Measurements from ENCODE around the gene LILRA2.
"Not testable (repeated sequence)": the region's sequence is repeated elsewhere in the genome, so short reads cannot be mapped to it uniquely, and the experiment has no call there.

Gene LILRA2

GRCh38 chr19:54593931-54594626, 20.5 kb downstream of the LILRA2 start:
- not testable (repeated sequence) for H3K27me3 ChIP-seq (ENCODE audit: control insufficient read depth in 1 of 2, insufficient read depth in 2 of 2, low read length in 2 of 2); H3K9me3 ChIP-seq (ENCODE audit: low read length); H3K9ac ChIP-seq (ENCODE audit: low read length); H3K4me3 ChIP-seq (ENCODE audit: low read depth in 1 of 2, low read length in 2 of 2); H3K4me1 ChIP-seq (ENCODE audit: insufficient read depth, low read length); H3K36me3 ChIP-seq (ENCODE audit: insufficient read depth, low read length); H3K27ac ChIP-seq (ENCODE audit: low read depth, low read length)

GRCh38 chr19:54594737-54595136, 21.1 kb downstream of the LILRA2 start:
- Histone ChIP-seq H3K36me3 (ENCODE audit: insufficient read depth, low read length) (no peaks in the 10 kb centered on the region), H3K4me1 (ENCODE audit: insufficient read depth, low read length) (no peaks in the 10 kb centered on the region), H3K9ac (ENCODE audit: low read length) (no peak overlapping the region), H3K27me3 (ENCODE audit: control insufficient read depth in 1 of 2, insufficient read depth in 2 of 2, low read length in 2 of 2) (no peaks in the 10 kb centered on the region), H3K27ac (ENCODE audit: low read depth, low read length) (no peak overlapping the region), H3K4me3 (ENCODE audit: low read depth in 1 of 2, low read length in 2 of 2) (no peak overlapping the region), H3K9me3 (ENCODE audit: low read length) (no peaks in the 10 kb centered on the region)

DNA sequence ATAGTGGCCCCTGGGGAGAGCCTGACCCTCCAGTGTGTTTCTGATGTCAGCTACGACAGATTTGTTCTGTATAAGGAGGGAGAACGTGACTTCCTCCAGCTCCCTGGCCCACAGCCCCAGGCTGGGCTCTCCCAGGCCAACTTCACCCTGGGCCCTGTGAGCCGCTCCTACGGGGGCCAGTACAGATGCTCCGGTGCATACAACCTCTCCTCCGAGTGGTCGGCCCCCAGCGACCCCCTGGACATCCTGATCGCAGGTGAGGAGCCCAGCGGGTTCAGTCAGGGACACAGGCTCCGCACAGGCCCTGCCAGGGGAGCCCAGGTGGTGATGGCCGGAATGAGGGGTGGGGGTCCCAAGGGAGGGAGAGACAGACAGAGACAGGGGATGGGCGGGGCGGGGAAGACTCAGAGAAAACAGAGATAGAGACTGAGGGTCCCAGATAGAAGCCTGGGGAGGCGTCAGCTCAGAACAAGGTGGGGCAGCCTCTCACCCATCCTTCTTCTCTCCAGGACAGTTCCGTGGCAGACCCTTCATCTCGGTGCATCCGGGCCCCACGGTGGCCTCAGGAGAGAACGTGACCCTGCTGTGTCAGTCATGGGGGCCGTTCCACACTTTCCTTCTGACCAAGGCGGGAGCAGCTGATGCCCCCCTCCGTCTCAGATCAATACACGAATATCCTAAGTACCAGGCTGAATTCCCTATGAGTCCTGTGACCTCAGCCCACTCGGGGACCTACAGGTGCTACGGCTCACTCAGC, 22.3 kb downstream of the LILRA2 start:
- not testable (repeated sequence) for H3K4me3 ChIP-seq (ENCODE audit: low read depth in 1 of 2, low read length in 2 of 2); H3K36me3 ChIP-seq (ENCODE audit: insufficient read depth, low read length); H3K9ac ChIP-seq (ENCODE audit: low read length); H3K9me3 ChIP-seq (ENCODE audit: low read length); H3K27me3 ChIP-seq (ENCODE audit: control insufficient read depth in 1 of 2, insufficient read depth in 2 of 2, low read length in 2 of 2); H3K4me1 ChIP-seq (ENCODE audit: insufficient read depth, low read length); H3K27ac ChIP-seq (ENCODE audit: low read depth, low read length)

GRCh38 chr19:54600212-54600611, 26.6 kb downstream of the LILRA2 start:
- Histone ChIP-seq H3K27ac (ENCODE audit: low read depth, low read length) (no peak overlapping the region), H3K9ac (ENCODE audit: low read length) (no peak overlapping the region), H3K36me3 (ENCODE audit: insufficient read depth, low read length) (no peaks in the 10 kb centered on the region), H3K27me3 (ENCODE audit: control insufficient read depth in 1 of 2, insufficient read depth in 2 of 2, low read length in 2 of 2) (no peaks in the 10 kb centered on the region), H3K9me3 (ENCODE audit: low read length) (peaks cover 3% of the 10 kb centered on the region), H3K4me1 (ENCODE audit: insufficient read depth, low read length) (no peaks in the 10 kb centered on the region), H3K4me3 (ENCODE audit: low read depth in 1 of 2, low read length in 2 of 2) (no peak overlapping the region)

GRCh38 chr19:54606230-54606629, 32.6 kb downstream of the LILRA2 start:
- peaks cover 3% of the 10 kb centered on the region for H3K9me3 ChIP-seq (ENCODE audit: low read length)
- H3K36me3 ChIP-seq (ENCODE audit: insufficient read depth, low read length) = no peaks in the 10 kb centered on the region
- no peaks in the 10 kb centered on the region for H3K27me3 ChIP-seq (ENCODE audit: control insufficient read depth in 1 of 2, insufficient read depth in 2 of 2, low read length in 2 of 2)
- no peak overlapping the region for H3K9ac ChIP-seq (ENCODE audit: low read length)
- no peak overlapping the region for H3K27ac ChIP-seq (ENCODE audit: low read depth, low read length)
- no peaks in the 10 kb centered on the region for H3K4me1 ChIP-seq (ENCODE audit: insufficient read depth, low read length)
- no peak overlapping the region for H3K4me3 ChIP-seq (ENCODE audit: low read depth in 1 of 2, low read length in 2 of 2)

DNA sequence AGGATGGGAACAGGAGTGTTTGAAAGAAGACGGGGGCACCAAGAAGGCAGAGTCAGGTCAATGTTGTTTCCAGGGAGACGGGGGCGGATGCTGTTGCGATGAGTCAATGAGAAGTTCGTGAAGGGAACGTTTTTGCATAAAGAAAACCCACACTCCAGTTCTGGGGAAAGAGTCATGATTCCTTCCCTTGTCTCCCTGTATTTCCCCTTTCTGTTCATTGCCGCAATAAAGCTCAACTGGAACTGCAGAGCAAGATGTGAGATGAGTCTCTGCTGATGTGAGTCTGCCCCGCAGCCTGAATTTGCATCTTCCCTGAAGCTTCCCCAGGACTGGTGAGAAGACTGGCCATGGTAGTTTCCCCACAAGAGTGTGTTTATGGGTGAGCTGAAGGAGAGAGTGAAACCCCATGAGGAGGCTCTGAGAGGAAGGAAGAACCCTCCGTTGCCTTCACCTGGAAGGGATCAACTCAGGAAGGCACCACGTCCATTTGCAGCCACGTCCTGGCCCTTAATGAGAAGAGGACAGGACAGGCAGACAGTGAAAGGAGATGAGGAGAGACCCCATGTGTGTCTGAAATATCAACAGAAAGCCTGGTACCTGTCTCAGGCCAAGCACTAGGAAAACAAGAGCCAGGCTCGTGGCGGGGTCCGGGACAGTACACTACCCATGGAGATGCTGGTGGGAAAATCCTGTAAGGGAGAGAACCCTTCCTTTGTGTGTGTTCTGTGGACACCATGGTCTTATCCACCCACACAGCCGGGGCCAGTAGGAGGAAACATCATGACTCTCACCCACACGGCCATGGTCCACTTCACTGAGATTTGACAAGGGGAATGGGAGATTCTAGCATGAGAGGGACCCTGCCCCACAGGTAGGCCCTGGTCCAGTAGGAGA, 33.5 kb downstream of the LILRA2 start:
- Histone ChIP-seq H3K27ac (ENCODE audit: low read depth, low read length) (no peak overlapping the region), H3K9ac (ENCODE audit: low read length) (no peak overlapping the region), H3K4me3 (ENCODE audit: low read depth in 1 of 2, low read length in 2 of 2) (no peak overlapping the region), H3K4me1 (ENCODE audit: insufficient read depth, low read length) (no peaks in the 10 kb centered on the region), H3K36me3 (ENCODE audit: insufficient read depth, low read length) (no peaks in the 10 kb centered on the region), H3K27me3 (ENCODE audit: control insufficient read depth in 1 of 2, insufficient read depth in 2 of 2, low read length in 2 of 2) (no peaks in the 10 kb centered on the region), H3K9me3 (ENCODE audit: low read length) (peaks cover 3% of the 10 kb centered on the region)

GRCh38 chr19:54607785-54608150, 34.2 kb downstream of the LILRA2 start:
- Histone ChIP-seq H3K27ac (ENCODE audit: low read depth, low read length) (no peak overlapping the region), H3K36me3 (ENCODE audit: insufficient read depth, low read length) (no peaks in the 10 kb centered on the region), H3K4me3 (ENCODE audit: low read depth in 1 of 2, low read length in 2 of 2) (no peak overlapping the region), H3K27me3 (ENCODE audit: control insufficient read depth in 1 of 2, insufficient read depth in 2 of 2, low read length in 2 of 2) (no peaks in the 10 kb centered on the region), H3K4me1 (ENCODE audit: insufficient read depth, low read length) (no peaks in the 10 kb centered on the region), H3K9me3 (ENCODE audit: low read length) (peaks cover 3% of the 10 kb centered on the region), H3K9ac (ENCODE audit: low read length) (no peak overlapping the region)

GRCh38 chr19:54608205-54608604, 34.6 kb downstream of the LILRA2 start:
- Histone ChIP-seq H3K27me3 (ENCODE audit: control insufficient read depth in 1 of 2, insufficient read depth in 2 of 2, low read length in 2 of 2) (no peaks in the 10 kb centered on the region), H3K9me3 (ENCODE audit: low read length) (peaks cover 3% of the 10 kb centered on the region), H3K9ac (ENCODE audit: low read length) (no peak overlapping the region), H3K4me3 (ENCODE audit: low read depth in 1 of 2, low read length in 2 of 2) (no peak overlapping the region), H3K36me3 (ENCODE audit: insufficient read depth, low read length) (no peaks in the 10 kb centered on the region), H3K27ac (ENCODE audit: low read depth, low read length) (no peak overlapping the region), H3K4me1 (ENCODE audit: insufficient read depth, low read length) (no peaks in the 10 kb centered on the region)

- Histone ChIP-seq H3K9me3 (ENCODE audit: low read length) (peaks cover 3% of the 10 kb centered on the region), H3K27ac (ENCODE audit: low read depth, low read length) (no peak overlapping the region), H3K9ac (ENCODE audit: low read length) (no peak overlapping the region), H3K36me3 (ENCODE audit: insufficient read depth, low read length) (no peaks in the 10 kb centered on the region), H3K27me3 (ENCODE audit: control insufficient read depth in 1 of 2, insufficient read depth in 2 of 2, low read length in 2 of 2) (no peaks in the 10 kb centered on the region), H3K4me3 (ENCODE audit: low read depth in 1 of 2, low read length in 2 of 2) (no peak overlapping the region), H3K4me1 (ENCODE audit: insufficient read depth, low read length) (no peaks in the 10 kb centered on the region)
Measured at GRCh38 chr19:54608792-54609191, 35.2 kb downstream of the LILRA2 start.

GRCh38 chr19:54609356-54609791, 35.8 kb downstream of the LILRA2 start:
- Histone ChIP-seq H3K9ac (ENCODE audit: low read length) (no peak overlapping the region), H3K9me3 (ENCODE audit: low read length) (peaks cover 3% of the 10 kb centered on the region), H3K4me3 (ENCODE audit: low read depth in 1 of 2, low read length in 2 of 2) (no peak overlapping the region), H3K36me3 (ENCODE audit: insufficient read depth, low read length) (no peaks in the 10 kb centered on the region), H3K27ac (ENCODE audit: low read depth, low read length) (no peak overlapping the region), H3K27me3 (ENCODE audit: control insufficient read depth in 1 of 2, insufficient read depth in 2 of 2, low read length in 2 of 2) (no peaks in the 10 kb centered on the region), H3K4me1 (ENCODE audit: insufficient read depth, low read length) (no peaks in the 10 kb centered on the region)

GRCh38 chr19:54612428-54612827, 38.8 kb downstream of the LILRA2 start:
- Histone ChIP-seq H3K27ac (ENCODE audit: low read depth, low read length) (no peak overlapping the region), H3K4me3 (ENCODE audit: low read depth in 1 of 2, low read length in 2 of 2) (no peak overlapping the region)

More at GRCh38 chr19:54612428-54612827, 38.8 kb downstream of the LILRA2 start:
- H3K9me3 ChIP-seq (ENCODE audit: low read length) = no peaks in the 10 kb centered on the region
- no peaks in the 10 kb centered on the region for H3K27me3 ChIP-seq (ENCODE audit: control insufficient read depth in 1 of 2, insufficient read depth in 2 of 2, low read length in 2 of 2)
- no peaks in the 10 kb centered on the region for H3K36me3 ChIP-seq (ENCODE audit: insufficient read depth, low read length)
- no peaks in the 10 kb centered on the region for H3K4me1 ChIP-seq (ENCODE audit: insufficient read depth, low read length)
- H3K9ac ChIP-seq (ENCODE audit: low read length) = no peak overlapping the region
